HG03045 (cell line): Measurements from ENCODE around the gene EXOC8.

Experiments
- ATAC-seq: cut with Tn5 transposase; IDR thresholded peaks from one replicate; pipeline ENCODE4 v1.9.1; 2021; ENCODE audit warnings: mild to moderate bottlenecking, moderate library complexity; ENCODE audit not compliant: unreplicated experiment

Gene EXOC8

DNA sequence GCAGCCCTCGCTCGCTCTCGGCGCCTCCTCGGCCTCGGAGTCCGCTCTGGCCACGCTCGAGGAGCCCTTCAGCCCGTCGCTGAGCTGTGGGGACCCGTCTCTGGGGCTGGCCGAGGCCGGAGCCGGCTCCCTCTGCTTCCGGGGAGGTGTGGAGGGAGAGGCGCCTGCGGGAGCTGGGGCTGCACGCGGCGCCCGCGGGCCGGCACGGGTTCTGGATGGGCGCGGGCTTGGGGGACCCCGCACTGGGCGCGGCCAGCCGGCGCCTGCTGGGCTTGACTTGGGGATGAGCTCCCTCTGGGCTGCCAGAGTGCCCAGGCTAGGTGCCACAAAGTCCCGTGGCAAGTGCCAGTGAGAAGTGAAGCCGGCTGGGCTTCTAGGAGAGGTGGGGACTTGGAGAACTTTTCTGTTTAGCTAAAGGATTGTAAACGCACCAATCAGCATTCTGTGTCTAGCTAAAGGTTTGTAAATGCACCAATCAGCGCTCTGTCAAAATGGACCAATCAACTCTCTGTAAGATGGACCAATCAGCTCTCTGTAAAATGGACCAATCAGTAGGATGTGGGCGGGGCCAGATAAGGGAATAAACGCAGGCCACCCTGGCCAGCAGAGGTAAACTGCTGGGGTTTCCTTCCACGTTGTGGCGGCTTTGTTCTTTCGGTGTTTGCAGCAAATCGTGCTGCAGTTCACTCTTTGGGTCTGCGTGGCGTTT lies 20.2 kb downstream of the EXOC8 start:
- no peak for ATAC-seq

DNA sequence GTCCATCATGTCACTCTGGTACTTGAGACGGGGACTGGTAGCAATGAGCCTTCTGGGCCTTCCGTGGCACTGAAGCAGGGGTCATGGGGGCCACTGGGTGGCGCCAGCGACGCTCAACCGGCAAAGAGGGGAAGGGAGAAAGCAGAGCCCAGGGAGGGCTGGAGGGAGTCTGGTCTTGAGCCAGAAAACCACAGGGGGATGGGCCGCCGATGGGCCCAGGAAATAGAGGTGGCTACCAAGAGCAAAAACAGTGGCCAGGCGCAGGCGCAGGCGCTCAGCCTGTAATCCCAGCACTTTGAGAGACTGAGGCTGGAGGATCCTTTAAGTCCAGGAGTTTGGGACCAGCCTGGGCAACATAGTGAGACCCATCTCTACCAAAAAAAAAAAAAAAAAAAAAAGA lies 21.8 kb downstream of the EXOC8 start:
- no peak for ATAC-seq

DNA sequence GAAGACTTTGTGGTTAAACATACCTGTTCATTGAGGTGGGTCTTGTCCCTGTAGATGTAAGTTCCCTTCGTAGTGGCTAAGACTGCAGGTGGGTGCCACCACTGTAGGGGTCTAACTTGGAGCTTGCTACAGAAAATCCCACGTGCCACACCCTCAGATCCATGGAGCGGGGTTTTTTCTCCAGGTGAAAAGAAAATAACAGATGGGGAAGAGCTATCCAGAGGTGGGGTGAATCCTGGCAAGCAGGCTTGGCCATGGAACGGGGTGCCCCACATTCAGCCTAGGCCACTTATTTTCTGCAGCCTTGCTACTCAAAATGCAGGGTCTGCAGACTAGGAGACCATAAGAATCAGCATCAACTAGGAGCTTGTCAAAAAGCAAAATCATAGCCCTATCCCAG lies 24.0 kb downstream of the EXOC8 start:
- no peak for ATAC-seq

DNA sequence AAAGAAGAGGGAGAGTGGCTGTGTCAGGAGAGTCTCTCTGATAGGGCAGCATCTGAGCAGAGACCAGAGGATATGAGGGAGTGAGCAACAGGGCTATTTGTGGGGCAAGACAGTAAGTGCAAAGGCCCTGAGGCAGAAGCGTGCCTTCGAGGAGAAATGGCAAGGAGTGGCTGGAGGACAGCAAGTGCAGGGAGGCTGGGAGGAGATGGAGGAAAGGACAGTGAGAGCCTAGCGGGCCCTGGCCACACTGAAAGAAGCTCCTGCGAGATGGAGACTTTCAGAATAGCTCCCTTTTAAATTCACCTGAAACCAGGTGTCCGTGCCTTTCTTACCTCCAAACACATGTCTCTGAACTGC lies 25.2 kb downstream of the EXOC8 start:
- ATAC-seq = no peak

DNA sequence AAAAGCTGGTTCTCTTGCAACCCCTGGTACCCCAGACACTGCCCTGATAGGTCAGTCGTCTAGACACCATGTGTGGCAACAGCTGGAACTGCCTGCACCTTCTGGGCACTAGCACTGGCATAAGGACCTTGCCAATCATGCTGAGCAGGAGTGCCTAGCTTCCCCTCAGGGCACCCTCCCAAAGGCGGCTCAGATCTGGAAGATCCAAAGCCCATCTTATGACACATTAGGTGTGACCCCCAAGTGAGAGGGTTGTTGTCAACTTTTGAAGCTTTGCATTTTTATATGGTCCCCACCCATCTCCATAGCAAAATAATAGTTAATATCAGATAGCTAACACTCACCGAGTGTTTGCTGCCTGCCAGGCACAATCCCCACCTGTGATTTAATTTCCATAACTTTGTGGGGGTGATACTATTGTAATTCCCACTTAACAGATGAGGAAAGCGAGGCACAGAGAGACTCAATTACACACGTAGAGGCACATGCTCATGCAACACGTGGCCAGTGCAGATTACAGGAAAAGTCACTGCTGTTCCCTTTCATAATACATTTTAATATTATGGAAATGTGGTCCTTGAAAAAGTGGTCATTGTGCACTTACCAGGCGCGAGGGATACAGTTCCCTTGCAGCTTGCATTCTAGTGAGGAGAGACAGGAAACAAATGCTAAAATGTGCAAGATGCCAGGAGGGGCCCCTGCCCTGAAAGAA lies 25.8 kb downstream of the EXOC8 start:
- no peak for ATAC-seq

DNA sequence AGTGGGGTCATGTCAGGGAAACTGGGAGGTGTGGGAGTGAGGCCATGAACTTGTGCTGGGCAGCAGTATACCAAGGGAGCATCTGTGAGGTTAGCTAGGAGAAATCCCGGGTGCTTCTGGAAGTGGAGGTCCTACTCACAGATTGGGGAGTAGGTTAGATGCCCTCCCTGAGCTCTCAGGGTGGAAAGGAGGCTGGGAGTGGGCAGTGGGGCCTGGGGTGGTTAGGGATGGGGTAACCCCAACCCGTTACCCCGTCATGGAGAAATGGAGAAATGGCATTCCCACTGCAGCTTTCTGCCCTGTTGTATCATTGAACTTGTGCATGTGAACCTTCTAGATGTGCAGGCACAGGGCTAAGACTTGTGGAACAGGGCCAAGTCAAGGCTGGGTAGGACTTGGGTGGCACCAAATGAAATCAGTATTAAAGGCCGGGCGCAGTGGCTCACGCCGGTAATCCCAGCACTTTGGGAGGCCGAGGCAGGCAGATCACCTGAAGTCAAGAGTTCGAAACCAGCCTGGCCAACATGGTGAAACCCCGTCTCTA lies 27.2 kb downstream of the EXOC8 start:
- no peak for ATAC-seq

DNA sequence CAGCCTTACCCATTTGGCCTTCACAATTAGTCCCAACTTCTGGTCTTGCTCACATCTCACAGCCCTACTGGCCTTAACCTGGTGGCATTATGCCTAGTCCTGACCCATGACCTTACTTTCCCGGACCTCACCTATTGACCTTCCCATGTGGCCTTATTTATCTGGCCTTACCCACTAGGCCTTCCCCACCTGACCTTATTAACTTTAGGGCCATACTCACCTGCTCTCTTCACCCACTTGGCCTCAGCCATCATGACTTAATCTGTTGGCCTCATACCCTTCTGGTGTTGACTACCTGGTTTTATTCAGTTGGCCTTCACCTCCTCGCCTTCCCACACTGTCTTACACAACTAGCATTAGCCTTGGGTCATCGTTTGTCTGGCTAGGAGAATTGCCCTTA lies 35.7 kb downstream of the EXOC8 start:
- no peak for ATAC-seq

DNA sequence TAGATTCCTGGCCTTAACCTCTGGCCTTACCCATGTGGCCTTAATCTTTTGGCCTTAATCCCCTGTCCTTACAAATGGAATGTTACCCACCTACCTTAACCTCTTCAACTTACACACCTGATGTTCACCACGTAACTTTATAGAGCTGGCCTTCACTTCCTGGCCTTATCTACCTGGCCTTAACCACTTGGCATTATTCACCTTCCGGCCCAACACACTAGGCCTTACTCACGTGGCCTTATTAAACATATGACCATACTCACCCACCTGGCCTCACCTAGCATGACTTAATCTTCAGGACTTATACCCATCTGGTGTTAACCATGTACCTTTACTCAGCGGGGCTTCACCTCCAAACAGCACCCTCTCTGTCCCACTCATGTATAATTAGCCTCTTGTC lies 41.7 kb downstream of the EXOC8 start:
- ATAC-seq = no peak

DNA sequence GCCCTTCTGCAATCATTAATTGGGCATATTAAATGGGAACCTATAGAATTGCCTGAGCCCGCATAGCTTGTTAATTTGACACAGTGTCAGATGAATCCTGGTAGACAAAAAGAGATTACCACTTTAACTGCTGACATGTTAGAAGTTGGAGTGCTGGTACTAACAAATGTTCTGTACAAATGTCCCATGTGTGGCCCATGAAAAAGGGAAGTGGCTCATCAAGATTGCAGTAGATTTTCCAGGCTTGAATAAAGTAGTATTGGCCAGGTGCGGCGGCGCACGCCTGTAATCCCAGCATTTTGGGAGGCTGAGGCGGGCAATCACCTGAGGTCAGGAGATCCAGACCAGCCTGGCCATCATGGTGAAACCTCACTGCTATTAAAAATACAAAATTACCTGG lies 51.0 kb downstream of the EXOC8 start:
- no peak for ATAC-seq

DNA sequence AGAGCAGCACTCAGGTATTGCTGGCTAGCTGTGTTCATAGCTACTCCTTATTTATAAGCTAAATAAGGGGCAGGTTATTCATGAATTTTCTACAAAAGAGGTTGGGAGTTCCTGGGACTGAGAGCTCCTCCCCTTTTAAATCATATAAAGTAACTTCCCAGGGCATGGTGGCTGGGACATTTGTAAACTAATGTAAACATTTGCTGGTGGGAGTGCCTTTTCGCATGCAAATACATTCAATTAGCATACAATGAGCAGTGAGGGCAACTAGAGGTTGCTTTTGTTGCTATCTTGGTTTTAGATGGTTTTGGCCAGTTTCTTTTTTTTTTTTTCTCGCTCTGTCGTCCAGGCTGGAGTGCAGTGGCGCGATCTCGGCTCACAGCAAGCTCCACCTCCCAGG lies 53.2 kb downstream of the EXOC8 start:
- no peak for ATAC-seq
